NCI-H345 treated with DMSO at 0.1 percent for 48 hours (cell line): ENCODE data around the gene DSTN.

ENCODE experiments used
- DNase-seq: peaks from one replicate; lab custom pipeline; 2025; ENCODE audit not compliant: unreplicated experiment; lab: John Stamatoyannopoulos, UW

The DSTN gene

DNA sequence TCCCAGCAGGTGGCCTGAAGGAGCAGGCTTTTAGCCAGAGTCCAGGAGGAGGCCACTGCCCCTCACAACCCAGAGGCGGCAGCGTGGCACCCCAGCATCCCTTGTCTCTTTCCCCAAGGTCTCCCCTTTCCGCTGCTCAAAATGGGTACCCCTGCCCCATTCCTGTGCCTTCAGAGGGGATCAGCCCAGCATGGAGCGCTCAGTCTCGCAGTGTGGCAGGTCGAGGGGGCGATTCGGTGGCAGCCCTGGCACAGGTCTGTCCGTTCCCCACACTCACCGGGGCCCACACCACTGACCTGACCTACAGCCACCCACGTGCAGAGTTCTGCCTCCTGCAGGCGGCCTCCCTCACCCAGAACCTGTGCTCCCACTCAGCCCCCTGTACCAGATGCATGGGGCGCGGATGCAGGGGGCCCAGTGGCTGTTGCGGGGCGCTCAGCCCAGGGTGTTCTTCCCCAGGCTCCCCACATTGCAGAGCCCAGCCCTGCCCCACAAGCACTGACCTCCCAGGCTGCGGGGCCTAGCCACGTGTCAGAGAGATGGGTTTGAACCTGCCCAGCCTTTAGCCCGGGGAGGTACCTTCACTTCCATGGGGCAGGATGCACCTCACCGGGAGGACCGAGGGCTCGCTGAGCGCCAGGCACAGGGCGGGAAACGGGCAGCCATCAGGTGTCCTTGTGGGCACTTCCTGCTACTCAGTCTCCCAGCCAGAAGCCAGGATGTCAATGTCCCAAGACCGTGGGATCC lies 41.8 kb downstream of the DSTN start:
- no peak for DNase-seq

DNA sequence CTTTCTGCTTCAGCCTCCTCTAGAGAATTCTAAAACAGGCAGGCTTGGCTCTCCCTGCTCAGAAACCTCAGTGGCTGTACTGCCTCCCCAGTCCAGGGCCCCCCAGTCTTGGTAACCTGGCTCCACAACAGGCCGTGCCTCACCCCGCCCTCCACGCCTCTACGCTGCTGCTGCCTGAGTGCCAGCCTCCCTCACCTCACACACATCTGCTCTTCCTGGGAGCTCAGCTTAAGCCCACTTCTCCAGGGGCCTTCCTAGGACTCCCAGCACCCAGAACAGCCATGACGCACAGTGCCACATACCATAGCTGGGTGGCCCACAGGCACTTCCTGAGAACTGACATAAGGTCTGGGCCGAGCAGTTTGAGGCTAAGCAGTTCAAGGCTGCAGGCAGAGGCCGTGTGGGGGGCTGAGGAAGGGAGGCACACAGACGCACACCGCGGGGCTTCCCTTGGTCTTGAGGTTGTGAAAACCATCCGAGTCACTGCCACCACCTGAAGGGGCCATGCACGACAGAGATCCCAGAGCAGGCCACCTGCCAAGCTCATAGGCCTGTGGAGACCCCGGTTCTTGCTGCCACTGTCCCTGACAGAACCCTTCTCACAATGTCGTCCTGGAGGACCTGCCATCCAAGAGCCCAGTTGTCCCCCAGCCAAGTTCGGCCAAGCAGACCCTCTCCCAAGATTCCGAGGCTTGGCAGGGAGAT lies 42.6 kb downstream of the DSTN start:
- DNase-seq = no peak

DNA sequence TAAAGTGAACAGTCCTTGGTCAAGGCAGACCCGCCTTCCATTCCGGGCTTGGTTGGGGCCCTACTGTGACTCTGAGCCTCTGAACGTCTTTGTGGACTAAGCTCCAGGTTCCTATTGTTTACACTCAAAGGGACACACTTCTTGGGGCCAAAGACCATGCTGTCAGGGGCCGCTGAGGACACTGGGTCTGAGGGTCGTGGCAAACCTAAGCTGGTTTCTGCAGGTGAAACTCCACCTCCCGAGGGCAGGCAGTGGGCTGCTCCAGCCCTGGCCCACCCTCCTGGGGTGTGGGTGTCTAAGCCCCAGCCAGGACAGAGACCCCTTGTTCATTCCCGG lies 43.1 kb downstream of the DSTN start:
- DNase-seq = no peak

DNA sequence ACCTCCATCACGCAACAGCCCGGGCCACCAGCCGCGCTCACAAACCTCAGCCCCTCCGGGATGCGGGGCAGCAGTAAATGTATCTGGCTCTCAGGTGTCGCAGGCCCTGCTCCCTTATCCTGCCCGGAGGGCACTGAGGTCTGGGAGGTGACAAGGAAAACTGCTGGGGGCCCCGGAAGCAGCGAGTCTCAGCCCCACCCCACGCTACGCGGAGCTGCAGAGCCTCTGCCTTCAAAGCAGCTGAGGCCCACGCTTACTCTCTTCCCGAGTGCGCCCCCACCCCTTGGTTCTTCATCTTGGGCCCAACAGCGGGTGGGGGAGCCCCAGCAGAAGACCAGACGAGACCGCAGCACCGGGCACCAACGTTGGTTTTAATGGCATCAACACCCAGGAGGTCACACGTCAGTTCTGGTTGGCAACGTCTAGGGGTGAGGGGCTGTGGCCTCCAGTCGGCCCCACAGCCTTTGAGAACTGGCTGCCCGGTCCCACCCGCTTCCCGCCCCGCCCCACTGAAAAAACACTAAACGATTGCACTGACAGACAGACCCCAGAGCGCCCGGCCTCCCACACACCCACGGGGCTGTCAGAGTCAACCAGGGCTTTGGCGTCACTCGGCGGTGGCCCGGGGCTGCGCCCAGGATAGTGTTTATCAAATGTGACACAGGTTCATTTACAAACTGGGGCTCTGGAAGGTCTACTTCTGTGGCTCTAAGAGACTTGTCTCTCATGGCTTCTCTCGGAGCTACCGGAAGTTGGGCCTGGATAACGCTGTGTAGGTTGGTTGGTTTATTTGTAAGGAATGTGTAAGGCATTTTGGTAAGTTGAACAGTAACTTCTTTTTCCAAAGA lies 43.7 kb downstream of the DSTN start:
- DNase-seq = no peak

DNA sequence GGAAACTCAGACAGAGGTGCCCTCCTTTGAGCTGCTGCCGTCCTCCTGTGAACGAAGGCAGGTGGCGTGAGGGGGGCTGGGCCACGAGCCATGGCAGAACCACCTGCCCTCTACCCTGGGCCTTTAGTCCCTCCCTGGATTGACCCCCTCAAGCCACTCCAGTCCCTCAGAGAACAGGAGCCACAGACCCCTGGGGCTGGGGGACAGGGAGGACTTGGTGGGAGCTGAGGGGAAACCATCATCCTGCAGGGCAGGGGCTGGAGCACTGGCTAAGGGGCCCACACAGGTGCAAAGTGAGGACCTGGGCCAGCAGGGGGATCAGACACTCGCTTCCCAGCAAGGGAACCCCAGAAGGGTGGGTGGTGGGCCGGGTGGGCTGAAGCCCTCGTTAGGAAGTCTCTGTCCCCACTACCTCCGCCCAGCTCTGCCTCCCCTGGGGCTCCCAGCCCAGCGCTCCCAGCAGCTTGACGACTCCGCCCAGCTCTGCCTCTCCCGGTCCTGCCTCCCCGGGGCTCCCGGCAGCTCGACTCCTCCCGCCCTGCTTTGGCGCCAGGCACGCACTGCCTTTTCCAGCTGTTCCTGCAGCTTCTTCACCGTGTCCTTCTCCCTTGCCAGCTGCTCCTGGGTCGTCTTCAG lies 44.4 kb downstream of the DSTN start:
- DNase-seq = peak; percentile 7

DNA sequence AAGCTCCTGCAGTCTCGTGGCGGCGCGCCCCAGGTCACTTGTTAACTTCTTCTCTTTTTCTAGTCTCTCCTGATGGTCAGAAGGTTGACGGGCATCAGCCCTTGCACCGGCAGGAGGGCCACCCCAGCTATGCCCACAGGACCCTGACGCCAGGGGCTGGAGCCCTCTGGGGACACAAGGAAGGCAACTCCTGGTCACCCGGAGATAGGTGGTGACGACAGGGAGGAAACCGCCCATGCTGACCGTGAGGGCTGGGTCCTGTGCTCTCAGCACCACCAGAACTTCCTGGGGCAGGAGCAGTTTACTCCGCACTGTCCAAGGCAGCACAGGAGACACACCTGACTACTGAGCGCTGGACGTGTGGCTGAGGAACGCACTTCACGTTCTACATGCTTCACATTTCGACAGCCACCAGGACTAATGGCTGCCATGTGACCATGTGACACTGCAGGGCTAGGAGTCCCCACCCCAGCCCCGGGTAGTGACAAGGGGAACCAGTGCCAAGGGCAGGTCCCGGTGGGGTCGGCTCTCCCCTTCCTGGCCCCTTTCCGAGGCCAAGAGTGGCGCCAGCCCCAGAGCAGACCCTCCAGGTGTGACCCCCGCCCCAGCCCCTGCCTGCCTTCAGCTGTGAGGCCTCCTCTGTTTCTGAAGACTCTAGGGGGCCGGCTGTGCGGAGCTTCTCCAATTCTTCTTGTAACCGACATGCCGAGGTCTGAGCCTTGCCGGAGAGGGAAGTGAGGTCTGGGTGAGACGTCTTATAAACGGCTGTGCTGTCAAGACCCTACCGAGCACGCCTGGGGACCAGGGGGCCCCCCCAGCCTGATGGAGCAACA lies 45.2 kb downstream of the DSTN start:
- DNase-seq = no peak

DNA sequence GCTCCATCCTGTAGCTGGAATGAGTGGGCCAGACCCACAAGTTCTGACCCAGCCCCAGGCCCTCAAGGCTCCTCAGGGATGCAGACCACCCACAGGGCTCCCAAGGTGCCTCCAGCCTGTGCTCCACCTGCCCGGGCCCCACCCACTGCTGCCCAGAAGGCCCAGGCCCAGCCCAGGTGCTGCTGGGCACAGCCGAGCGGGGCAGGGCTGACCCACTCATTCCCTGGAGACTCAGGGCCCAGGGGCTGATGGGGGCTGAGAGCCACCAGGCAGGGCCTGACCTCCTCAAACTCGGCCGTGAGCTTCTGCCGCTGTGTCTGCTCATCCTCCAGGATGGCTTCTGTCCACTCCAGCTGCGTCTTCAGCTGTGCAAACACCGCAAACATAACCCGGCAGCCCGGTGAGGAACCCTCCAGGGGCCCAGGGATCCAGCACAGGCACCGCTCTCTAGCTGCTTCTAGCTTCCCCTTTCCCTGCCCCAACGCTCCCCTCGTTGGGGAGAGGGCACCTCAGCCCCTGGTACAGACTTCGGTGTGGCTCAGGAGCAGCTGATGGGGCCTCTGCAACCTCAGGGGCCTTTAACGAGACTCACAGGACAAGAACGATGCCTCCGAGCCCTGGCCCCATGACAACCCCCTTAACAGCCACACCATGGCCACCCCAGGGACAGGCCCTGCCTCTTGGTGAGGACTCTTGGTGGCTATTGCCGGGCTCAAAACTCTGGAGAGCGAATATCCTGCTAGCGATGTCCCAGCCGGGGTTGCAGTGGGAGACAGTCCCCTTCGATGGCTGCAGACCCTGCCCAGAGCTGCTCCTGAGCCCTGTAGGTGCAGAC lies 46.0 kb downstream of the DSTN start:
- no peak for DNase-seq

DNA sequence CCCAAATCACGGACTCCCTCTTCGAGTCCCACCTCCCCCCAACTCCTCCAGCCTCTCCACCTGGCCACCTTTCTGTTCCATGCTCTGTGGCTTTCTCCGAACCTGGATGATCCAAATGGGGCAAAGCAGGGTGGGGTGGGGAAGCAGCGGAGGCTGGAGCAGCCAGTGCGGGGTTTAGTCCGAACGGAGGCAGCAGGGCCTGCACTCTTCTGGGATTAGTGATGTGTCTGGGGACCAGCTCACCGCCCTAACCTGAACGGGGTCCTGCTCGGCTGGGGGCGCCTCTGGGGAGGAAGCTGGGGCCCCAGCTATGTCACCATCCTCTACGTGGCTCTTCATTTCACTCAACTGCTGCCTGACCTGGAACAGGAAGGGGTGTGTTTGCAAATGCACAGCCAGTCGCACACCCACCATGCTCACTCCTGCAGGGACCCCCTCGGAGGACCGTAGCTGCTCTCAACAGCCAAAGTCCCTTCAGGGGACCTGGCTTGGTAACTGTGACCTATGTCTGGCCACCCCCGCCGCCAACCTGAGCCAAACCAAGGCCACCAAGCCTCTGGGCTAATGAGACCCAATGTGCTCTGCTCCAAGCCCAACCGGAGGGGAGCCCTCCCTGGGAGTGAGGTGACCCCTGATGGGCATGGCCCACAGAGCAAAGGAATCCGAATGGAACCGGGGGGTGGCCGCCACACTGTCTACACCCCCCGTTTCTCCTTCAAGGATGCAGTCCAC lies 46.8 kb downstream of the DSTN start:
- DNase-seq = no peak

DNA sequence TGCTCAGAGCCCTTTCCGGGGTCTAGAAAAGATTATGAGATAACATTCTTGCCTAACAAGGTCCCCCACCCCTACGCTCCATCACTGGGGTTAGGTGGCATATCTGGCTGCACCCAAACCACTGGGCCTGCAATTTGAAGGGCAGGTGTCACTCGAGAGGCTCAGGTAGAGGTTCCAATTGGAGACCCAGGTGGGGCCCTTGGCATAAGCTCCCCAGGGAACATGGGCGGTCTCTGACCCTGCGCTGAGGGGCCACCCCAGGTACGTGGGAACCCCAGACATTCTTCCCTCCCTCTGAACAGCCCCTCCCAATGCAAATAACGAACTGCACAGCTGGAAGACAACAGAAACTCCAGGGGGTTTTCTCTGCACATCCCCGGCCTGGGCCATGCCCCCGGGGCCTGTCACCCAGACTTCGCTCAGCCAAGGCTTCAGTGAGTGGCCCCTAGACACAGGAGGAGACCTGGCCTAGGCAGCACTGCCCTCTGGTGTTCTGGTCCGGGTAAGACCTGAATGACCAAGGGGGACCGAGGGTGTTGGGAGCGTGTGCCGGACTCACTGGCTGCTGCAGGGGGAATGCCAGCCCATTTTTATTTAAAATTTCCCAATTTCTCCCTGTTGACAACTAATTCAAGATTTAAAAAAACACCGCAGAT lies 47.5 kb downstream of the DSTN start:
- DNase-seq = peak; percentile 15

DNA sequence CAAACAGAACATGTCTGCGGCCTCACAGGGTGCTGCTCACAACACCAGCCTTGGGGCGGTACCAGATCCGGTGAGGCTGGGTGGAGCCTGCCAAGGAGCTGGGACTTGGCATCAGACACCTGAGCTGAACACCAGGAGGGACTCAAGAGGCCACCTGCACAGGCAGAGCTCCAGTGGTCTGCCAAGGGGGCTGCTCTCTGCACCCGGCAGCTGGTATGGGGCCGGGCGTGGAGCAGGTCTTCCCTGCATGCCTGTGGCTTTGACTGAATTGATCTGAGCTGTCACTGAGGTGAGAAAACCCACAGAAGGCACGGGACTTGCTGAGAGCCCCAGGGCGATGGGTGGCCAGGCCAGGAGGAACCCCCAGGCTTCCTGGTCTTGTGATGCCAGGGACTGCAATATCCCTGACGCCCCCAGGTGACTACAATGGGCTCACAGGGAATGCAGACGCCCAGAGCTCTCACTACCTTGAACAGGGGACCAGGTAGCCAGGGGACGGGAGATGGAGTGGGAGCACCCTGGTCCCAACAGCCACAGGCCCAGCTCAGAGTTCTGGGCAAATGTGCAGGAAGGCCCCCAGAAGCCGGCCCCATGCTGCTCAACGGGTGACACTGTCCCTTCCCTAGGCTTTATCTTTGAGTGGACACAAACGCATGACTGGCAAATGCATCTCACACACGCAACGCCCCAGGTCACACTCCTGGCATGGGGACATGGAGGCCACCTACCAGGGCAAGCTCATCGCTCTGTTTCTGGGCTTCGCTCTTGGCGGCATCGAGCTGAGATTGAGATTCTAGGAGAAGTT lies 48.2 kb downstream of the DSTN start:
- DNase-seq = no peak

DNA sequence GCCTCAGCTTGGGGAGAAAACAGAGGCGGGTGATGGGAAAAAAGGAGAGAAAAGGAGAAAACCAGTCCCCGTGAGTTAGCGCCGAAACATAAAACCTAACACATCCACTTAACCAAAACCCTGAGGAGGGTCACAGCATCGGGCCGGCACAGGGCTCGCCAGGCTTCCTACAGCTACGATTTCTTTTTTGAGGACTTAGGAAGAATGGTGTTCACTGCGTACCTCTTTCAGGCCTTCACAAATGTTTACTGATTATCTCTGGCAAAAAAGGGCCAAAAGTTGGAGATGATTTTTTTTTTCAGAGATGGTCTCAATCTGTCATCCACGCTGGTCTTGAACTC lies 48.8 kb downstream of the DSTN start:
- no peak for DNase-seq

DNA sequence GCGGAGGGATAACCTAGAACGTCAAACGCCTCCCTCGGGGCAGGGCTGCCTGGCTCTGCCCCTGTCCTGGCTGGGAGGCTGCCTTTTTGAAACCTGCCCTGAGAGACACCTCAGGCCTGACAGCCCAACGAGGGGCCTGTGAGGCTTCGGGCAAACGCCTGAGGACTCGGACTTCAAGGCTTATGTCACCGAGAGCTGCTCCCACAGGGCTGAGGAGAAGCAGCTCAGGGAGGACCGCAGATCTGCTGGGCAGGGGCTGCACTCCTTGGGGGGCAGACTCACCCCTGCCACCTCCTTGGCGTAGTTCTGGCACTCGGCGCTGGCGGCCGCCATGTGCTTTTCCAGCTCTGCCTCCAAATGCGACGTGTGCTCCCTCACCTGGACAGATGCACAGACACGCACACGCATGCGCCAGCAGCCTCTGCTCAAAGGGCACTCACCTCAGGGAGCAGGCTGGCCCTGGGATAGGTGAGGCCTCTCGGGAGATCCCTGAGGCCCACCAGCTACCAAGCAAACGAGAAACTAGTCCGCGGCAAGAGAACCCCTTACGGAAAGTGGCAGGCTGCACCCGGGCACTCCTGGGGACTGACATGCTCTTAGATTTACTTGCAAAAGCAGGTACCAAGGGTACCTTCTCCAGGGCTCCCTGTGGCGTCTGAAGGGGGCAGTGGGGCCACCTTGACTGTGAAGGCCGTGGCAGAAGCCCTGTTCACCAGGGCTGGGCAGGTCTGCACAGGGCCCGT lies 49.6 kb downstream of the DSTN start:
- DNase-seq = no peak

DNA sequence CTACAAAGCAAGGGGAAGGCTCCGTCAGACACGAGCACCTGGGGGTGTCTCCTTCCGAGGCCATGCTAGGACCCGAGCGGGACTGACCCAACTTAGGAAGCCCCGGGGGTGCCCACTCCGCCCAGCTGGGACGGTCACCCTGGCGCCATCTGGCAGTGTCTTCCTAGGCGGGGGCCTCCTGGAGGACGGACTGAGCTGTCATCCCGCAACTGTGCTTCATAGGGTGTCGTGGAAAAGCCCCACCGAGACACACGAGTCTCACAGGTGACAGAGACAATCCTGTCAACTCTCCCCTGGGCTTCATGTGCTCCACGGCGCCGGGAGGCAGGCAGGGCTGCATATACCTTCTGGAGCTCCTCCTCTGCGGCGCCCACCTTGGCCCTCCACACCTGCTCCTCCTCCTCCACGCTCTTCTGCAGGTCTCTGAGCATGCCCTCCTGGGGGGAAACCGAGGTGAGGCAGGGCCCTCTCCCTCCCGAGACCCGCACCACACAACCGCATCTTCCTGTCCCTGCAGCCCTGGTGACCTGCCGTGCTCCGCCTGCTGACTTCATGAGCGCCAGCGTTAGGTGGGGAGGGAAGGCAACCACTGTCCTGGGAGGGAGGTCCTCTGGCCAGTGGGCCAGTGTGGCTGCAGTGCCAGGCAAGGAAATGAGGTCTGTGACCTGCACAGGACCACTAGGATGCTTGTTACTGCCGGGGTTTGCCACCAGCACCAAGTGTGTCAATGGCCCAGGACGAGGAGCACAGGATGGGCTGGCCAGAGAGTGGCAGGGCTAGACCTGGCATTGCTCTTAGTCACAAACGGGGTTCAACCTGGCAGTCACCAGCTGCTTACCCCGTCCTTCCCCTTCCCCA lies 50.7 kb downstream of the DSTN start:
- DNase-seq = no peak

DNA sequence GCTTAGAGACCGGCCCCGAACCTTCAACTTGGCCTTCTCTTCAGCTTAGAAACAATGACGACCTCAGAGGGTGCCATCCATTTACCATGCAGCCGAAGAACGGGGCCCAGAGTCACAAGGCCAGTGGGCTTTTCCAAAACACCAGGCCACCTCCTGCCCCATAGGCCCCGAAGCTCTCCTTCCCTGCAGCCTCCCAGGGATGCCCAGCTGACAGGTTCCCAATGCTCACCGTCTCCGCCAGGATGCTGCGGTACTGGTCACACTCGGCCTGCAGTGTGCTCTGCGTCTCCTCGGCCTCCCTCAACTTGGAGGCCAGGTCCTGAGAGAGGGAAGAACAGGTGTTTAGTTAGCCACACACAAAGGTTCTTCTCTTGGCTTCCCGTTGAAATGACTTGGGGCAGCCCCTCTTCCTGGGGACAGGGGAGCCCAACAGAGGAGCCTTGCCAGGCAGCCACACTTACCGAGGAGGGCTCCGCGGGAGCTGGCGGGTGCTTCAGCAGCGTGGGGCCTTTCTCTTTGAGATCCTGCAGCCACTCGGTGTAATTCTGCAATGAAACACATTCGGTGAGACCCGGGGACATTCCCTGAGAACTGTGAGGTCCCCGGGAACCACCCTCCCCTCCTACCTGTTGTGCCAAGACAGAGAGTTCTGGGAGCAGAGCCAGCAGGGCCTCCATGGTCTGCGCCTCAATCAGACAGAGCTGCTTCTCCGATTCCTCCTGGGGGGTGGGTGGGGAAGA lies 51.5 kb downstream of the DSTN start:
- no peak for DNase-seq

DNA sequence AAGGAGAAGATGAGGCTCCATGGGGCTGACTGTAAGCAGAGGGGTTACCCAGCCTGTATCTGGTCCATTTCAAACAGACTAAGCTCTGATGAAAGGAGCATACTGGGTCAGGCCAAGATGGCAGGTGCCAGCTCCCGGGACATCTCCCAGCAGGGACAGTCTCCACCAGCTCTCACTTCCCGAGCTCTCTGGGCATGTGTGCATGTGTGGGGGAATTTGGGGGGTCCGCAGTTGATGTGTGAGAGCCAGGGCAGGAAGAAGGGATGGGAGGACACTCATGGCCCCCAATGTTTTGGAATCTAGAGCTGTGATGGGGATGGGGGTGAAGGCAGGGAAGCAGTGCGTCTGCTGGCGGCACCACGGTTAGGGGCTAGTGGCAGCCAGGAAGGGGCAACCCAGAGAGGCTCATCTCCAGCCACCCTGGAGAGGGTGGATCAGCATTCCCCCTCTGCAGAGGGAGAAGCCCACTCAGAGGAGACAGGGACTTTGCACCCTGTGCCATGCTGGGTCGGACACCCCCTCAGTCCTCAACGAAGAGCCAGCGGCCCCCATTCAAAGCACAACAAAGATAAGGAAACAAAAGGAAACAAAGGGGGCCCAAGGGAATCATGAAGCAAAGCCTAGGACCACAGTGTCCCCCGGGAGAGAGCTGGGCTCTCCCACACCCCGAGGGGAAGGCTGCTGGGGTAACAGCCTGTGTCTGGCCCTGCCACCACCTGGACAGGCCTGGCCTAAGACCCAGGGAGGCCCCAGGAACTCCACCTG lies 52.4 kb downstream of the DSTN start:
- DNase-seq = no peak
